Smooth muscle cell (in vitro differentiated cells): ENCODE results near the gene LARP1. TPM values are rescaled to one million over a fixed set of nuclear protein-coding genes. Genes with fewer than 3 reads are reported as not detected.

Experiments used
- DNase-seq: peaks from one replicate; lab custom pipeline; 2025; ENCODE audit not compliant: unreplicated experiment; lab: John Stamatoyannopoulos, UW
- H2AFZ ChIP-seq: fragments of 200-600 bp; sonication (generic); 2 replicates; pipeline ENCODE4 v1.6.0; 2016; ENCODE audit warnings: antibody characterized with exemption, low read depth, mild to moderate bottlenecking
- H3F3A ChIP-seq: fragments of 200-600 bp; sonication (generic); 2 replicates; pipeline ENCODE4 v1.6.0; 2017; ENCODE audit warnings: antibody characterized with exemption, low read depth
- H3K27ac ChIP-seq: fragments of 200-600 bp; sonication (generic); 2 replicates; pipeline ENCODE4 v1.5.1; 2016; ENCODE audit warnings: low read depth, mild to moderate bottlenecking
- H3K27me3 ChIP-seq: fragments of 200-600 bp; sonication (generic); 2 replicates; pipeline ENCODE4 v1.6.1; 2016; ENCODE audit warnings: low read depth, mild to moderate bottlenecking
- H3K36me3 ChIP-seq: fragments of 200-600 bp; sonication (generic); 2 replicates; pipeline ENCODE4 v1.5.1; 2016; ENCODE audit warnings: low read depth
- H3K4me1 ChIP-seq: fragments of 200-600 bp; sonication (generic); 2 replicates; pipeline ENCODE4 v1.5.1; 2016; ENCODE audit warnings: low read depth
- H3K4me2 ChIP-seq: fragments of 200-600 bp; sonication (generic); 2 replicates; pipeline ENCODE4 v1.6.0; 2016; ENCODE audit warnings: mild to moderate bottlenecking
- H3K4me3 ChIP-seq: fragments of 200-600 bp; sonication (generic); 2 replicates; pipeline ENCODE4 v1.5.1; 2016; ENCODE audit warnings: mild to moderate bottlenecking
- H3K79me2 ChIP-seq: fragments of 200-600 bp; sonication (generic); 2 replicates; pipeline ENCODE4 v1.6.0; 2016; ENCODE audit warnings: low read depth, mild to moderate bottlenecking
- H3K9ac ChIP-seq: fragments of 200-600 bp; sonication (generic); 2 replicates; pipeline ENCODE4 v1.6.0; 2016; ENCODE audit warnings: low read depth
- H3K9me3 ChIP-seq: fragments of 200-600 bp; sonication (generic); replicated peaks from 2 replicates; pipeline ENCODE4 v1.5.1; 2016; ENCODE audit warnings: low read depth
- H4K20me1 ChIP-seq: fragments of 200-600 bp; sonication (generic); 2 replicates; pipeline ENCODE4 v1.6.0; 2016; ENCODE audit warnings: low read depth
- WGBS: methylation state at CpG from one replicate; pipeline ENCODE4 v1.1.7; 2016; ENCODE audit warnings: low lambda C conversion rate; 5-methylcytosine and 5-hydroxymethylcytosine counted together
- polyA plus RNA-seq: library from polyadenylated mRNA; unstranded; fragments of >200 nt; fragmentation: Nextera tagmentation; extraction: Ambion mirVana; gene quantifications from 2 replicates; pipeline ENCODE4 v1.2.1, GENCODE V29; 2016
- total RNA-seq: library from RNA; depleted of rRNA; stranded (reverse); fragments of >200 nt; gene quantifications from 2 replicates; pipeline ENCODE4 v1.2.3, GENCODE V29; 2014
- TF ChIP-seq, protein P1 (sequence below): fragments of 200-600 bp; sonication (generic); IDR thresholded peaks from 2 replicates; pipeline ENCODE4 v1.5.1; 2017; ENCODE audit warnings: borderline replicate concordance, mild to moderate bottlenecking, antibody characterized with exemption; ENCODE audit not compliant: insufficient read depth, poor library complexity, severe bottlenecking

Gene LARP1
- total and polyA plus RNA-seq, 2 experiments from 2014 or later = 31.3 to 44.9 TPM

DNA sequence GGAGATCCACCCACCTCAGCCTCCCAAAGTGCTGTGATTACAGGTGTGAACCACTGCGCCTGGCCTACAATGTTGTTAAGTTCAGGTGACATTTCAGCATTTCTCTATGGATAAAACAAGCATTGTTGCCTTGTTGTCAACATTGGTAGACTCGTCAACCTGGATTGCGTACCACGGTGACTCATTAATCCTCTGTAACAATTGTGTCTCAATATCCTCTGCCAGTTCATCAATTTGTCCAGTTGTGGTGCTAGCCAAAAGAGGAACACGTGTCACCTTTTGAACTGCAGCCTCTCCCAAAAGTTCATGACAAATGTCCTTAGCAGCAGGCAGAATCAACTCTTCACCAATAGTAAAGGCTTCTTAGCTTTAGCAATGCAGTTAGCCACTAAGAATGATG is 46.3 kb upstream of the LARP1 start:
- no peaks in the 10 kb centered on the region for H3K36me3 ChIP-seq
- H3K9ac ChIP-seq = no peak overlapping the region
- no peak overlapping the region for H3K4me3 ChIP-seq
- H4K20me1 ChIP-seq = no peaks in the 10 kb centered on the region
- TF ChIP-seq, protein P1, sequence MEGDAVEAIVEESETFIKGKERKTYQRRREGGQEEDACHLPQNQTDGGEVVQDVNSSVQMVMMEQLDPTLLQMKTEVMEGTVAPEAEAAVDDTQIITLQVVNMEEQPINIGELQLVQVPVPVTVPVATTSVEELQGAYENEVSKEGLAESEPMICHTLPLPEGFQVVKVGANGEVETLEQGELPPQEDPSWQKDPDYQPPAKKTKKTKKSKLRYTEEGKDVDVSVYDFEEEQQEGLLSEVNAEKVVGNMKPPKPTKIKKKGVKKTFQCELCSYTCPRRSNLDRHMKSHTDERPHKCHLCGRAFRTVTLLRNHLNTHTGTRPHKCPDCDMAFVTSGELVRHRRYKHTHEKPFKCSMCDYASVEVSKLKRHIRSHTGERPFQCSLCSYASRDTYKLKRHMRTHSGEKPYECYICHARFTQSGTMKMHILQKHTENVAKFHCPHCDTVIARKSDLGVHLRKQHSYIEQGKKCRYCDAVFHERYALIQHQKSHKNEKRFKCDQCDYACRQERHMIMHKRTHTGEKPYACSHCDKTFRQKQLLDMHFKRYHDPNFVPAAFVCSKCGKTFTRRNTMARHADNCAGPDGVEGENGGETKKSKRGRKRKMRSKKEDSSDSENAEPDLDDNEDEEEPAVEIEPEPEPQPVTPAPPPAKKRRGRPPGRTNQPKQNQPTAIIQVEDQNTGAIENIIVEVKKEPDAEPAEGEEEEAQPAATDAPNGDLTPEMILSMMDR = no peak
- no peak overlapping the region for H2AFZ ChIP-seq
- no peak overlapping the region for H3K27ac ChIP-seq
- DNase-seq = no peak
- H3K4me1 ChIP-seq = peaks cover 7% of the 10 kb centered on the region
- no peaks in the 10 kb centered on the region for H3K9me3 ChIP-seq
- H3K79me2 ChIP-seq = no peaks in the 10 kb centered on the region
- H3K27me3 ChIP-seq = no peaks in the 10 kb centered on the region
- no peaks in the 10 kb centered on the region for H3F3A ChIP-seq
- WGBS = 80% methylated on average over 5 of the region's 5 CpGs
- H3K4me2 ChIP-seq = no peak overlapping the region

DNA sequence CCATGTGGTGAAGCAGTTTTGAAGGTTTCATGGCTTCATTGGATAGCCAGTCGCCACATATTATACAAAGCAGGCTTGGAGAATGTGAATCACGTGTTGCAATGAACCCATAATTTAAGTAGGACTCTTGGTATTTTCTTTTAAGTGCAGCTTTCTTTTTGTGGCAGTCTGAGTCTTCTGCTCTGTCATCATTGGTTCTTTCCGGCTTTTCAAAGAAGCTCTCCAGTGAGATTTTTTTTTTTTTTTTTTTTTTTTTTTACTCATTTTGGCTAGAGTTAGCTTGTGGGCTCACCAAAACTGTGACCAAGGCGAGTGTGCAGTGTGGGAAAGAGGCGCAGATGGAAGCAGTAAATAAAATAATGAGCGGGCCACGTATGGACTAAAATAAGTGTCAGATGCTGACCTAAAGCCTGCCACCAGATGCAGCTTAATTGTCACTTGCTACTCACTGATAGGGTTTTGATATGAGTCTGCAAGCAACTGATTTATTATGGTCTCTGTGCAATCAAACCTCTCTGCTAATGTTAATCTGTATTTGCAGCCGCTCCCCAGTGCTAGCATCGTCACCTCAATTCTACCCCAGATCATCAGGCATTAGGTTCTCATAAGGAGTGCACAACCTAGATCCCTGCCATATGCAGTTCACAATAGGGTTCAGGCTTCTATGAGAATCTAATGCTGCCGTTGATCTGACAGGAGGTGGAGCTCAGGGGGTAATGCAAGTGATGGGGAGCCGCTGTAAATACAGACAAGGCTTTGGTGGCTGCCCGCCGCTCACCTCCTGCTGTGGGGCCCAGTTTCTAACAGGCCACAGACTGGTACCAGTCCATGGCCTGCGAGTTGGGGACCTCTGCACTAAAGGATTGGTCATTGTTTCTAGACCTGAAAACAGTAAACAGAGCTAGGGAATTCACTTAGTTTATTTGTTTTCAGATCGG is 45.5 kb upstream of the LARP1 start:
- WGBS = 81% methylated on average over 15 of the region's 15 CpGs
- no peak overlapping the region for H3K4me3 ChIP-seq

DNA sequence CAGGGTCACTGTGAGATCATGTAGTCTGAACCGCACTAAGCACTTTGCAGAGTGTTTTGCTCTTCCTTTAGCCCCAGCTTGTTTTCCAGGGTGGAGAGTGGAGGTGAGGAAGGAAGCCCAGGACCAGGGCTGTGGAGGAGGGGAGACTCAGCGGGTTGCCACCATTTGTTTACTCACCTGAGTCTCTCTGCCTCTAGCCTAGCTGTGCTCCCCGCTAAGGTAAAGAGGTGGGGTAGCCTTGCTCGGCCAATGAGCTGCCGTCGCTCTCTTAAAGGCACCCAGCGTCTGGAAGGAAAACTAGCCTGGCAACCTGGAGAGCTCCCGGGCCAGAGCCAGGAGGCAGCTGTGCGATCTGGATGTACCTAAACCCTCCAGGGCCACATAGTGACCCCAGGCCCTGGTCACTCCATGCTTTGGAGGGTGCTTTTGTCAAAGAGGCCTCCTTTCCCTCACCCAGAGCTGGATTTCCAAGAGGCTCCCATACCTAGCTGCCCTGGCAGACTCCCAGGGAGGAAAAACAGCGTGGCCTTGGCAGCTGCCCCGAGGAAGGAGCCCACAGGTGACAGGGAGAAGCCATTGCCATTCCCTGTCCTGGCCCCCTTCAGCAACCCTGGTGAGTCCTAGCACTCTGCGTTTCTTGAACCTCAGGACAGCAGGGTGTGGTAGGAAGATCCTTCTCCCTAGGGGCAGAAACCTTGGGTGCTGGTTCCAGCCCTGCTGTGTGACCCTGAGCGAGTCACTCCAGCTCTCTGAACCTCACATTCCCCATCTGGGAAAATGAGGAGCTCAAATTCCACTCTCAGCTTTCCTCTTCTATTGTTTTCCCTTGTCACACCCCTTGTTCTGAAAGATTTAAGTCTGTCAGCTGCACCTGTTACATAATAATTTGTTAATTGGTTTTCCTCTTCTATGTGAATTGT is 42.4 kb upstream of the LARP1 start:
- H3K27me3 ChIP-seq = no peaks in the 10 kb centered on the region
- H3F3A ChIP-seq = no peaks in the 10 kb centered on the region
- H3K9ac ChIP-seq = no peak overlapping the region
- H3K4me2 ChIP-seq = no peak overlapping the region
- H3K9me3 ChIP-seq = no peaks in the 10 kb centered on the region
- H3K79me2 ChIP-seq = no peaks in the 10 kb centered on the region
- no peak overlapping the region for H3K4me3 ChIP-seq
- TF ChIP-seq, protein P1 = no peak
- H4K20me1 ChIP-seq = no peaks in the 10 kb centered on the region
- no peak for DNase-seq
- 48% methylated on average over 13 of the region's 13 CpGs for WGBS
- H2AFZ ChIP-seq = no peak overlapping the region
- no peaks in the 10 kb centered on the region for H3K36me3 ChIP-seq
- no peak overlapping the region for H3K27ac ChIP-seq
- H3K4me1 ChIP-seq = peaks cover 3% of the 10 kb centered on the region

More for the DNA sequence above, 45.5 kb upstream of the LARP1 start:
- Histone ChIP-seq H3K9me3 (no peaks in the 10 kb centered on the region), H3K9ac (no peak overlapping the region), H3K4me2 (no peak overlapping the region), H3K79me2 (no peaks in the 10 kb centered on the region), H3K27ac (no peak overlapping the region), H2AFZ (no peak overlapping the region), H3K27me3 (no peaks in the 10 kb centered on the region), H3K4me1 (peaks cover 7% of the 10 kb centered on the region), H3F3A (no peaks in the 10 kb centered on the region), H4K20me1 (no peaks in the 10 kb centered on the region), H3K36me3 (no peaks in the 10 kb centered on the region)
- no peak for DNase-seq
- TF ChIP-seq, protein P1 = no peak
